ENCODE measurements around the gene SEMA3C.

The SEMA3C gene

DNA sequence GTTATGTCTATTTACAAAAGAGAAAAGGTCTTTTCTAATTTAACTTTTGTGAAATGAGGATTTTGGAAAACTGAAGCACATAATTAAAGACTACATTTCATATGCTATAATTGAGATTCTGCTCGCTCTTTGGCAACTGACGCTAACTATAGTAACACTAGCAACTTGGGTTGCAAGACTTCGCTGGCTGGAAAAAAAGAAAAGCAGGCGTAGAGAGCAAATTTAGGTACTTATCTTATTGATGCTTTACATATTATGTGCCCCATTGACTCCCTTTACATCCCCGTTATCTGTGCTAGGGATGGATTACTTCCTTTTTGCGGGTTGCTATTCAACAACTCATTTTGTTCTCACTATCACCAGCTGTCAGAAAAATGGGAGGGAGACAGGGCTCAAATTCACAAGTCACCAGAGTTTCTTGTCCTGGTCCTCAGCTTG lies 10.5 kb downstream of the SEMA3C start:
- no peaks in the 10 kb centered on the region for H3F3A ChIP-seq (ENCODE audit: control insufficient read depth, insufficient read depth)
- H3K9me3 ChIP-seq (ENCODE audit: control insufficient read depth, insufficient read depth, low read length) = no peaks in the 10 kb centered on the region
- H3K9me2 ChIP-seq (replicated peaks; ENCODE audit: control insufficient read depth, low read length) = no peaks in the 10 kb centered on the region
- H3K36me3 ChIP-seq (ENCODE audit: control insufficient read depth, low read length) = no peaks in the 10 kb centered on the region
- no peaks in the 10 kb centered on the region for H3K79me2 ChIP-seq (ENCODE audit: control insufficient read depth, low read length)
- H3K4me2 ChIP-seq (ENCODE audit: low read length) = no peak overlapping the region
- H3K4me3 ChIP-seq (ENCODE audit: low read length) = no peak overlapping the region
- no peaks in the 10 kb centered on the region for H3K4me1 ChIP-seq (ENCODE audit: control insufficient read depth, low read length)
- TF ChIP-seq CTCF (IDR thresholded peaks at IDR 0.05; ENCODE audit: low read depth, low read length, poor library complexity, severe bottlenecking) (no peak), EZH2phosphoT487 (IDR thresholded peaks at IDR 0.05; ENCODE audit: borderline replicate concordance, low read length) (no peak)
- no peak overlapping the region for H3K27ac ChIP-seq (ENCODE audit: low read depth, low read length)
- H4K20me1 ChIP-seq (ENCODE audit: control insufficient read depth, insufficient read depth, low read depth, low read length) = no peaks in the 10 kb centered on the region
- H3K27me3 ChIP-seq (ENCODE audit: control insufficient read depth, low read length) = no peaks in the 10 kb centered on the region

GRCh38 chr7:80907612-80908011 lies 11.2 kb downstream of the SEMA3C start:
- no peak overlapping the region for H3K4me3 ChIP-seq (ENCODE audit: low read length)
- no peaks in the 10 kb centered on the region for H3K4me1 ChIP-seq (ENCODE audit: control insufficient read depth, low read length)
- H3K27ac ChIP-seq (ENCODE audit: low read depth, low read length) = no peak overlapping the region
- no peaks in the 10 kb centered on the region for H3K27me3 ChIP-seq (ENCODE audit: control insufficient read depth, low read length)
- no peak overlapping the region for H3K4me2 ChIP-seq (ENCODE audit: low read length)
- H3K79me2 ChIP-seq (ENCODE audit: control insufficient read depth, low read length) = no peaks in the 10 kb centered on the region
- no peaks in the 10 kb centered on the region for H3K9me3 ChIP-seq (ENCODE audit: control insufficient read depth, insufficient read depth, low read length)
- H3K9me2 ChIP-seq (replicated peaks; ENCODE audit: control insufficient read depth, low read length) = no peaks in the 10 kb centered on the region
- H3K36me3 ChIP-seq (ENCODE audit: control insufficient read depth, low read length) = no peaks in the 10 kb centered on the region
- H3F3A ChIP-seq (ENCODE audit: control insufficient read depth, insufficient read depth) = no peaks in the 10 kb centered on the region
- TF ChIP-seq EZH2phosphoT487 (IDR thresholded peaks at IDR 0.05; ENCODE audit: borderline replicate concordance, low read length) (no peak), CTCF (IDR thresholded peaks at IDR 0.05; ENCODE audit: low read depth, low read length, poor library complexity, severe bottlenecking) (no peak)
- no peaks in the 10 kb centered on the region for H4K20me1 ChIP-seq (ENCODE audit: control insufficient read depth, insufficient read depth, low read depth, low read length)

- Histone ChIP-seq H4K20me1 (ENCODE audit: control insufficient read depth, insufficient read depth, low read depth, low read length) (no peaks in the 10 kb centered on the region), H3K9me3 (ENCODE audit: control insufficient read depth, insufficient read depth, low read length) (no peaks in the 10 kb centered on the region), H3K27ac (ENCODE audit: low read depth, low read length) (no peak overlapping the region), H3K27me3 (ENCODE audit: control insufficient read depth, low read length) (no peaks in the 10 kb centered on the region), H3F3A (ENCODE audit: control insufficient read depth, insufficient read depth) (no peaks in the 10 kb centered on the region), H3K9me2 (replicated peaks; ENCODE audit: control insufficient read depth, low read length) (no peaks in the 10 kb centered on the region), H3K4me3 (ENCODE audit: low read length) (no peak overlapping the region), H3K4me1 (ENCODE audit: control insufficient read depth, low read length) (no peaks in the 10 kb centered on the region), H3K79me2 (ENCODE audit: control insufficient read depth, low read length) (no peaks in the 10 kb centered on the region), H3K4me2 (ENCODE audit: low read length) (no peak overlapping the region), H3K36me3 (ENCODE audit: control insufficient read depth, low read length) (no peaks in the 10 kb centered on the region)
- TF ChIP-seq EZH2phosphoT487 (IDR thresholded peaks at IDR 0.05; ENCODE audit: borderline replicate concordance, low read length) (no peak), CTCF (IDR thresholded peaks at IDR 0.05; ENCODE audit: low read depth, low read length, poor library complexity, severe bottlenecking) (no peak)
These were observed 11.7 kb downstream of the SEMA3C start for GRCh38 chr7:80907141-80907601.

Data from DOHH2 (cell line).